Large intestine (tissue), 3 donors: Measurements from ENCODE around the gene AGAP3. TPM values are rescaled to one million over a fixed set of nuclear protein-coding genes. Genes with fewer than 3 reads are reported as not detected.

Experiments
- DNase-seq, 2 donors: peaks; one replicate each; pipeline versions ENCODE4 v3.0.0 to v3.0.0-alpha.2; 2013
- H3K27ac ChIP-seq: one replicate; pipeline ENCODE4 v1.5.1; 2013; ENCODE audit warnings: low read length
- H3K27me3 ChIP-seq: 2 replicates; pipeline ENCODE4 v1.6.1; 2013; ENCODE audit warnings: low read length; ENCODE audit not compliant: control insufficient read depth, insufficient read depth
- H3K36me3 ChIP-seq: 2 replicates; pipeline ENCODE4 v1.6.1; 2013; ENCODE audit warnings: low read length; ENCODE audit not compliant: control insufficient read depth, insufficient read depth
- H3K4me1 ChIP-seq: one replicate; pipeline ENCODE4 v1.6.1; 2013; ENCODE audit warnings: low read length; ENCODE audit not compliant: control insufficient read depth, insufficient read depth
- H3K4me3 ChIP-seq: one replicate; pipeline ENCODE4 v1.5.1; 2013; ENCODE audit warnings: low read length
- H3K9me3 ChIP-seq: one replicate; pipeline ENCODE4 v1.6.1; 2013; ENCODE audit warnings: mild to moderate bottlenecking, low read depth, low read length, moderate library complexity; ENCODE audit not compliant: control insufficient read depth
- WGBS: methylation state at CpG from one replicate; pipeline ENCODE4 v1.1.5; 2013; ENCODE audit warnings: low lambda C conversion rate; ENCODE audit not compliant: insufficient coverage; 5-methylcytosine and 5-hydroxymethylcytosine counted together
- polyA plus RNA-seq: library from polyadenylated mRNA; unstranded; fragments of 120-200 nt; gene quantifications from one replicate; pipeline ENCODE4 v1.2.1, GENCODE V29; 2013

The AGAP3 gene
- polyA plus RNA-seq, 1 donor: 58.0 TPM

- Histone ChIP-seq H3K27ac (no peak overlapping the region), H3K27me3 (no peaks in the 10 kb centered on the region), H3K9me3 (peaks cover 25% of the 10 kb centered on the region), H3K4me3 (no peak overlapping the region), H3K36me3 (peaks cover 84% of the 10 kb centered on the region), H3K4me1 (peaks cover 11% of the 10 kb centered on the region)
- no CpG with 5 or more reads among the region's 19 CpGs for WGBS
- DNase-seq: no peak
These were observed 45.5 kb downstream of the AGAP3 start for GRCh38 chr7:151131592-151132293.

- no peak for DNase-seq
- H3K36me3 ChIP-seq: peaks cover 91% of the 10 kb centered on the region
- 100% methylated on average over 2 of the region's 21 CpGs for WGBS
- H3K4me1 ChIP-seq: peaks cover 11% of the 10 kb centered on the region
- H3K4me3 ChIP-seq: no peak overlapping the region
- H3K27me3 ChIP-seq: no peaks in the 10 kb centered on the region
- H3K27ac ChIP-seq: no peak overlapping the region
- peaks cover 25% of the 10 kb centered on the region for H3K9me3 ChIP-seq
These were observed 46.4 kb downstream of the AGAP3 start for GRCh38 chr7:151132461-151133205.

GRCh38 chr7:151133266-151133985 is 47.2 kb downstream of the AGAP3 start:
- no CpG with 5 or more reads among the region's 16 CpGs for WGBS
- H3K36me3 ChIP-seq: peaks cover 90% of the 10 kb centered on the region

GRCh38 chr7:151133986-151134742 is 47.9 kb downstream of the AGAP3 start:
- WGBS: no CpG with 5 or more reads among the region's 24 CpGs
- peaks cover 85% of the 10 kb centered on the region for H3K36me3 ChIP-seq
- DNase-seq: no peak

More at GRCh38 chr7:151133266-151133985, 47.2 kb downstream of the AGAP3 start:
- Histone ChIP-seq H3K9me3 (peaks cover 26% of the 10 kb centered on the region), H3K27me3 (no peaks in the 10 kb centered on the region), H3K4me3 (no peak overlapping the region), H3K27ac (no peak overlapping the region), H3K4me1 (peaks cover 11% of the 10 kb centered on the region)
- peak in 1 of 2 donors; percentile 53 for DNase-seq

GRCh38 chr7:151134743-151135524 is 48.7 kb downstream of the AGAP3 start:
- no peak for DNase-seq
- H3K36me3 ChIP-seq: peaks cover 83% of the 10 kb centered on the region
- no CpG with 5 or more reads among the region's 14 CpGs for WGBS

More at GRCh38 chr7:151133986-151134742, 47.9 kb downstream of the AGAP3 start:
- Histone ChIP-seq H3K4me3 (no peak overlapping the region), H3K9me3 (peaks cover 28% of the 10 kb centered on the region), H3K4me1 (peaks cover 10% of the 10 kb centered on the region), H3K27ac (no peak overlapping the region), H3K27me3 (no peaks in the 10 kb centered on the region)

GRCh38 chr7:151135525-151135845 is 49.2 kb downstream of the AGAP3 start:
- Histone ChIP-seq H3K9me3 (peaks cover 28% of the 10 kb centered on the region), H3K27me3 (no peaks in the 10 kb centered on the region), H3K36me3 (peaks cover 79% of the 10 kb centered on the region), H3K27ac (no peak overlapping the region), H3K4me1 (no peaks in the 10 kb centered on the region), H3K4me3 (no peak overlapping the region)
- DNase-seq: no peak
- no CpG with 5 or more reads among the region's 5 CpGs for WGBS

More at GRCh38 chr7:151134743-151135524, 48.7 kb downstream of the AGAP3 start:
- H3K4me1 ChIP-seq: peaks cover 4% of the 10 kb centered on the region
- H3K27ac ChIP-seq: no peak overlapping the region
- no peak overlapping the region for H3K4me3 ChIP-seq
- H3K9me3 ChIP-seq: peaks cover 28% of the 10 kb centered on the region
- no peaks in the 10 kb centered on the region for H3K27me3 ChIP-seq

- Histone ChIP-seq H3K4me3 (no peak overlapping the region), H3K36me3 (peaks cover 77% of the 10 kb centered on the region), H3K4me1 (no peaks in the 10 kb centered on the region), H3K27me3 (no peaks in the 10 kb centered on the region), H3K9me3 (peaks cover 24% of the 10 kb centered on the region), H3K27ac (no peak overlapping the region)
- no CpG with 5 or more reads among the region's 33 CpGs for WGBS
- DNase-seq: no peak
These were observed 49.9 kb downstream of the AGAP3 start for GRCh38 chr7:151135866-151136843.

- WGBS: no CpG with 5 or more reads among the region's 22 CpGs
- peaks cover 6% of the 10 kb centered on the region for H3K4me1 ChIP-seq
- H3K9me3 ChIP-seq: peaks cover 15% of the 10 kb centered on the region
- no peak overlapping the region for H3K4me3 ChIP-seq
- peaks cover 75% of the 10 kb centered on the region for H3K36me3 ChIP-seq
- no peaks in the 10 kb centered on the region for H3K27me3 ChIP-seq
- no peak overlapping the region for H3K27ac ChIP-seq
- no peak for DNase-seq
These were observed 50.9 kb downstream of the AGAP3 start for GRCh38 chr7:151137076-151137675.
